Neural crest cell (in vitro differentiated cells): ENCODE data around the gene ASZ1. TPM values are rescaled to one million over a fixed set of nuclear protein-coding genes. Genes with fewer than 3 reads are reported as not detected.
A peak's percentile ranks its signal among the peaks of the same experiment; 100 is the strongest.

ENCODE experiments used
- DNase-seq: peaks from one replicate; pipeline ENCODE4 v3.0.0; 2021; ENCODE audit warnings: low read depth, mixed read lengths, low spot score
- H3K27ac Mint-ChIP-seq: one replicate; pipeline ENCODE4 v1.8.0; 2021; ENCODE audit warnings: mild to moderate bottlenecking, mixed read lengths; ENCODE audit not compliant: unreplicated experiment
- H3K27me3 Mint-ChIP-seq: 2 replicates; pipeline ENCODE4 v1.8.0; 2021; ENCODE audit warnings: low read depth, mild to moderate bottlenecking, mixed read lengths
- H3K36me3 Mint-ChIP-seq: 2 replicates; pipeline ENCODE4 v1.8.0; 2021; ENCODE audit warnings: low read depth, mild to moderate bottlenecking, mixed read lengths
- H3K4me1 Mint-ChIP-seq: 2 replicates; pipeline ENCODE4 v1.8.0; 2021; ENCODE audit warnings: mixed read lengths
- H3K4me3 Mint-ChIP-seq: one replicate; pipeline ENCODE4 v1.8.0; 2021; ENCODE audit warnings: mild to moderate bottlenecking, mixed read lengths
- H3K9me3 Mint-ChIP-seq: 2 replicates; pipeline ENCODE4 v1.8.0; 2021; ENCODE audit warnings: mixed read lengths
- total RNA-seq: library from RNA; stranded (reverse); gene quantifications from 2 replicates; pipeline ENCODE4 v1.2.1, GENCODE V29; 2021
- TF ChIP-seq, protein P1 (sequence below): fragments of 200-600 bp; sonication (generic); conservative IDR thresholded peaks from 2 replicates; pipeline ENCODE4 v1.5.0; 2021; ENCODE audit warnings: antibody characterized with exemption, mild to moderate bottlenecking

The ASZ1 gene
- total RNA-seq, 1 donor from 2014 or later = not detected

DNA sequence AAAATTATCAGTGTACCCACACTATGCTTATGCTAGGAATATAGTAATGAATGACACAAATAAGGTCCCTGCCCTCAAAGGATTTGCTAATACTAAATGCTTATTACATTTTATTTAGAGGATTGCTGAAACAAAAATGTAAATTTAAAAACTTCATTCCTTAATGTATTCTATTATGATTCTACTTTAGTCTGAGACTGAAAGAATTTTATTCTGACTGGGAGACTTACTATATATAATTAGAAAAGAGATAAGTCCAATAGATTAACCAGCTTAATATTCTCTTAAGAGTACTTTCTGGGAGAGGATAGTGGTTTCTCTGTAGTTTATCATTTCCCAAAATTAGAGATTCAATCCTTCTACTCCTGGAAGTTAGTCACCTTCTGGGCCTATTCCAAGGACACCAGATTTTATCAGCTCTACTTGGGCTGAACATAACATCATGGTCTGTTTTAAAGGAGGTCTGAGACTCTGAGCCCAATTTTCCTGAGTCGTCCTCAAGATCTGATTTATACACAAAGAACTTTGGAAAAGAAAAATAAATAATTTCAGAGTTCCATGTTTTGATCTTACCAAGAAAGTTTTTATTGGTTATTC is 41.1 kb downstream of the ASZ1 start:
- TF ChIP-seq, protein P1, sequence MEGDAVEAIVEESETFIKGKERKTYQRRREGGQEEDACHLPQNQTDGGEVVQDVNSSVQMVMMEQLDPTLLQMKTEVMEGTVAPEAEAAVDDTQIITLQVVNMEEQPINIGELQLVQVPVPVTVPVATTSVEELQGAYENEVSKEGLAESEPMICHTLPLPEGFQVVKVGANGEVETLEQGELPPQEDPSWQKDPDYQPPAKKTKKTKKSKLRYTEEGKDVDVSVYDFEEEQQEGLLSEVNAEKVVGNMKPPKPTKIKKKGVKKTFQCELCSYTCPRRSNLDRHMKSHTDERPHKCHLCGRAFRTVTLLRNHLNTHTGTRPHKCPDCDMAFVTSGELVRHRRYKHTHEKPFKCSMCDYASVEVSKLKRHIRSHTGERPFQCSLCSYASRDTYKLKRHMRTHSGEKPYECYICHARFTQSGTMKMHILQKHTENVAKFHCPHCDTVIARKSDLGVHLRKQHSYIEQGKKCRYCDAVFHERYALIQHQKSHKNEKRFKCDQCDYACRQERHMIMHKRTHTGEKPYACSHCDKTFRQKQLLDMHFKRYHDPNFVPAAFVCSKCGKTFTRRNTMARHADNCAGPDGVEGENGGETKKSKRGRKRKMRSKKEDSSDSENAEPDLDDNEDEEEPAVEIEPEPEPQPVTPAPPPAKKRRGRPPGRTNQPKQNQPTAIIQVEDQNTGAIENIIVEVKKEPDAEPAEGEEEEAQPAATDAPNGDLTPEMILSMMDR = peak; percentile 35
- H3K4me1 Mint-ChIP-seq = no peaks in the 10 kb centered on the region
- no peak overlapping the region for H3K27ac Mint-ChIP-seq
- H3K36me3 Mint-ChIP-seq = peaks cover 4% of the 10 kb centered on the region
- H3K4me3 Mint-ChIP-seq = no peak overlapping the region
- H3K9me3 Mint-ChIP-seq = peaks cover 8% of the 10 kb centered on the region
- H3K27me3 Mint-ChIP-seq = no peaks in the 10 kb centered on the region
- no peak for DNase-seq

DNA sequence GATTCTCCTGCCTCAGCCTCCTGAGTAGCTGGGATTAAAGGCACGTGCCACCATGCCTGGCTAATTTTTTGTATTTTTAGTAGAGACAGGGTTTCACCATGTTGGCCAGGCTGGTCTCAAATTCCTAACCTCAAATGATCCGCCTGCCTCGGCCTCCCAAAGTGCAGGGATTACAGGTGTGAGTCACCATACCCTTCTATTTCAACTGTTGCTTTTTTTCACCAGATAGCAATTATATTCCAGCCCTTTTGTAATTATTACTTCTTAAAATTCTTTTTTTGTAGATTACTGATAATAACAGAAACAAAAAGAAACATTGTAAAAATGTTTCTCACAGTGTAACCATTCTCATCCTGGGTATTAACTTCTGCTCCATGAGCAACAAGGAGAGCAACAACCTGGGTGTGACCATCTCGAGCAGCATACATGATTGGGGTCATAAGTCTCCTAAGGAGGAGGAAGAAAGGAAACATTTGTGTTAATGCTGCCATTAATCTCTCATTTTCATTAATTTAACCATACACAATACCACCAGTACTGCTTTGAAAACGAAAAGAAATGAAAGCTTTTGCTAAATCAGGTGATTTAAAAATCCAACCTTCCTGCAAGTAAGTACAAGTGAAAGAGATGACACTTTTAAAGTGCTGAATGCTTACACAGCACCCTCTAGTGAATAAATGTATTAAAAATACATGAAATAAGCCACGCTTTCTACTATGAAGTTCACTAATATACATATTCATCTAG is 41.8 kb downstream of the ASZ1 start:
- Mint-ChIP-seq H3K36me3 (peaks cover 4% of the 10 kb centered on the region), H3K9me3 (peaks cover 8% of the 10 kb centered on the region), H3K27ac (no peak overlapping the region), H3K4me3 (no peak overlapping the region), H3K27me3 (no peaks in the 10 kb centered on the region), H3K4me1 (no peaks in the 10 kb centered on the region)
- TF ChIP-seq, protein P1 = peak; percentile 67
- no peak for DNase-seq

DNA sequence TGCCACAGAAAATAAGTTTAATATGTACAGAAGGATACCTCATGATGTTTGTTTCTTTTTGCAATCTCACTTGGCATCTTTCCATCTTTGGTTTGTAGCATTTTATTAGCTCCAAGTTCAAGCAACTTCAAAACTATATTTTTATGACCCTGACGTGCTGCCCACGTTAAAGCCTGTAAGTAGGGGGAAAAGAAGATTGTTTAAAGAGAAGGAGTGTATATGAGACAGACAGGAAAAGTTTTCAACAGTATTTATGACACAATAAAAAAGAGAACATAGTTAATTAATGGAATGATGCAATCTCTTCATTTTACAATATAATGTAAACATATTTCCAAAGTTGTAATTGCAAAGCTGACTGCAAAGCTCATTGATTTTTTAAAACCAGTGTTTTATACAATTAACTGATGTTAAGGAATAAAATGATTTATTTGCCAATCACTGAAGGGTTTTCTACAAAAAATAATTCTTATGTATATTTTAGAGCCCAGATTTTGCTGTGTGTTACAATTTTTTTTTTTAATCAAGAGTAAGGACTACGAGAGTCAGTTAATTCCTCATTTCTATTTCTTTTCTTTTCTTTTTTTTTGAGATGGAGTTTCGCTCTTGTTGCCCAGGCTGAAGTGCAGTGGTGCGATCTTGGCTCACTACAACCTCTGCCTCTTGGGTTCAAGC is 42.5 kb downstream of the ASZ1 start:
- H3K9me3 Mint-ChIP-seq = peaks cover 6% of the 10 kb centered on the region
- no peaks in the 10 kb centered on the region for H3K27me3 Mint-ChIP-seq
- H3K36me3 Mint-ChIP-seq = peaks cover 4% of the 10 kb centered on the region
- no peaks in the 10 kb centered on the region for H3K4me1 Mint-ChIP-seq
- TF ChIP-seq, protein P1 = no peak
- H3K27ac Mint-ChIP-seq = no peak overlapping the region
- DNase-seq = no peak
- H3K4me3 Mint-ChIP-seq = no peak overlapping the region

DNA sequence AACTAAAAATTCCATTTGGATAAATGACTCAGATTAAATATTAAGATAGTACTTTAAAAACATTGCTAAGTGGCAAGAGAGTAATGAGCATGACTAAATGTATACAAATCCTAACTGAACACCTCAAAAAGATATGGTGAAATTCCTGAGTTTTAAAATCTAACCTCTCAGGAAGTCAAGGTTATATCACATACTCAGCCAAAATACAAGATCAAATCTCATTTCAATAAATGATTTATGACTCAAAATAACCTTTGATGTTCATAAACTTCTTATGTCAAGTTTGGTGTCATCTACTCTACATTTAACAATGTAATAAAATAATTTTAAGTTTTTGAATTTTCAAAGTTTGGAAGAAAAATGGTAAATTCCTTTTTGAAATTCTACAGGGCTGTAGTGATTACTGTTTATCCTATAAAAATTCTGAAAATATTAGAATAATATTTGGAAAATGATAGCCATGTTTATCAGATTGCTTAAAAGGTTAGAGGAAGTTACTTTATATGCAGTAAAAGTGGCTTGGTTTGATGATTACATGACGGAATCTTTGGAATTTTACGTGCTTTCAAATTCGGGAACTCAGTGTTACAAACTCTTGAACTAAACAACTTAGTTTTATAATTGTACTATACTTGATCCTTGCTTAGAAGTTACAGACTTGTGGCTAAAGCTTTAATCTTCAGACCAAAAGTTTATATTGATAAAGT is 43.7 kb downstream of the ASZ1 start:
- no peak for DNase-seq
- Mint-ChIP-seq H3K4me3 (no peak overlapping the region), H3K36me3 (peaks cover 3% of the 10 kb centered on the region), H3K9me3 (peaks cover 3% of the 10 kb centered on the region), H3K27me3 (no peaks in the 10 kb centered on the region), H3K27ac (no peak overlapping the region), H3K4me1 (no peaks in the 10 kb centered on the region)
- TF ChIP-seq, protein P1 = no peak

DNA sequence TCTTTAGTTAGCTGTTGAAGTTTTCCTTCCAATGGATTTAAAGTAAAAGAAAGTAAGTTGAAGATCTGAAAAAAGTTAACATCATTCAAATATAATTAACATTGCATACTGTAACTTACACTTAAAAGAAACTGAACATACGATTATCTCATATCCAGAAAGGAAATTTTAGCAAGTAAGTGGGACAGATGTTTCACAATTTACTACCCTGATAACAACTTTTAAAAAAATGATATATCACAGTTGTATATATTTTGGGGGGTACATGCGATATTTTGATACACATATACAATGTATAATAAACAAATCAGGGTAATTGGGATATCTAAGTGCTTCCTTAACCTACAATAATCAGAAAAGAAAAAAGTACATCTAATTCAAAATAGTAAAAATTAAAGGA is 44.2 kb downstream of the ASZ1 start:
- Mint-ChIP-seq H3K36me3 (no peaks in the 10 kb centered on the region), H3K4me3 (no peak overlapping the region), H3K4me1 (no peaks in the 10 kb centered on the region), H3K27me3 (no peaks in the 10 kb centered on the region), H3K9me3 (no peaks in the 10 kb centered on the region), H3K27ac (no peak overlapping the region)
- TF ChIP-seq, protein P1 = no peak
- DNase-seq = no peak
